ENCODE measurements around the gene ENG.
"Not testable (repeated sequence)": the region's sequence is repeated elsewhere in the genome, so short reads cannot be mapped to it uniquely, and the experiment has no call there.

Gene ENG

DNA sequence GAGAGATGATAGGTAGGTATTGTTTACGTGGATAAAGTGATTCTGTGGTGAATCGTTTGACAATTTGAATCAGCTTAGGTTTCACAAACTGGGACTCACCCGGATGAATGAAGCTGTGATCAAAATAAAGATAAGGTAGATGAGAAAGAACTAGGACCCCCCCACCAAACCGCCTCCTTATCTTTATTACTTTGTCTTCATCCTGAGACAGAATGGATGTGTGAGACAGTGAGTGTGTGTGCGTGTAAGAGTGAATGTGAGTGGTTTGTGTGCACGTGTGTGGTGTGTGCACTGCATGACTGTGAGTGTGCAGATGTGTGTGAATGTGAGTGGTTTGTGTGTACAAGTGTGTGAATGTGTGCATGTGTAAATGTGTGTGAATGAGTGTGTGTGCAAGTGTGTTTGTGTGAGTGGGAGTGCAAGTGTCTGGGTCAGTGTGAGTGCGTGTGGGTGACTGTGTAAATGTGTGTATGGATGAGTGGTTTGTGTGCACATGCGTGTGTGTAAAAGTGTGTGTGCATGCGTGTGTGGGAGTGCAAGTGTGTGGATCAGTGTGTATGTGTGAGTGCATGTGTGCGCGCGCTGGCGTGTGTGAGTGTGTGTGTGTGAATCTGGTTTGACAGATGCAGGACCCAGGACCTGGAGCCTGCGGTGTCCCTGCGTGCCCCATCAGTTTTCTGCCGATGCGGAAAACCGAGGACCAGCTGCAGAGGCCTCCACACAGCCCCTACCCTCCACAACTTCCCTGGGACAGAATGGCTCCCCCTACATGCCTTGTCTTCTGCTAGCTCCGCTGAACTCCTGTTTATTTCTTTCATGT, 11.4 kb upstream of the ENG start:
- DNase-seq (ENCODE audit: low spot score), result no peak

DNA sequence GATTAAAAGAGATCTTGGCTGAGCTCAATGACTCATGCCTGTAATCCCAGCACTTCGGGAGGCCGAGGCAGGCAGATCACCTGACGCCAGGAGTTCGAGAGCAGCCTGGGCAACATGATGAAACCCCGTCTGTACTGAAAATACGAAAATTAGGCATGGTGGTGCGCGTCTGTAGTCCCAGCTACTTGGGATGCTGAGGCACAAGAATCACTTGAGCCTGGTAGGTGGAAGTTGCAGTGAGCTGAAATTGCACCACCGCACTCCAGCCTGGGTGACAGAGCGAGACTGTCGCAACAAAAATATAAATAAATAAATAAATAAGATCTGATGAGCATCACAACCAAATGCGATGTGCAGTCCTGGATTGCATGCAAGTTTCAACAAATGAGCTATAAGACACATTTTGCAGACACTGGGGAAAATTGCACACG, 8.7 kb upstream of the ENG start:
- DNase-seq (ENCODE audit: low spot score), result no peak

DNA sequence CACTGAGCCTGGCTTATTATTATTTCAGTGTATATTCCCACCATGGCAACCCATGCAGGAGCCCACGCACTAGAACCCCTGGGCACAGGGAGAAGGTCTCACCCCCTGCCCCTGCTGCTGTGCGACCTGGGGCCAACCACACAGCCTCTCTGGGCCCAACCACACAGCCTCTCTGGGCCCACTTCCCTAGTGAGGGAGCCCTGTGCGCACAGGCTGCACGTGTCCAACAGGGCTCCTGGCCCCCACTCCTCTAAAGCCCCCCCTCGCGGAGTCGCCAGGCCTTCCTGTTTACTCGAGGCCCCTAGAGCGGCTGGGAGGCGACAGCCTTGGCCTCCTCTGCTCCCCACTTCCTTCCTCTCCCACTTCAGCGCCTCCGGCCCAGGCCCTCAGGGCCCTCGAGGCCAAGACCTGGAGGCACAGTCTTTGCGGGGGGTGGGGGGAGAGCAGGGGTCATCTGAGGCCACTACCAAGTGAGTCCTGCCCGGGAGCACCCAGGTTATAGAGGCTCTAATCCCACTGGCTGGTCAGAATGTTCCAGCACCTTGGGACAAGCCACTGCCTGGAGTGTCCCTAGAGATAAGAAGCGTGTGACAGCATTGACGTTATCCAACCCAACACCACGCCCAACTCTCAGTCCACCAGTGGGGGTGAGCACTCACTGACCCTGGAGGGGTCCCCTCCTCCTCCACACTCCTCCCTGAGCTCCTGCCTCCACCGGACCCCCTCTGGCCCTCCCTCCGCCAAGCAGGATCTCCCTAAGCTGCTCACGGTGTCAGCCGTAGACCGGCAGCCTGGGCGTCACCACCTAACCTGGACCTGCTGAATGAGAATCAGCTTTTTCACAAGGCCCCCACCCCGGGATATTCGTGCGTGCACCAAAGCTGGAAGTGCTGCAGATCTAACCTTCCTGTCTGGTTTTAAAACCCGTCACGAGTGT, 7.9 kb upstream of the ENG start:
- DNase-seq (ENCODE audit: low spot score), result no peak

DNA sequence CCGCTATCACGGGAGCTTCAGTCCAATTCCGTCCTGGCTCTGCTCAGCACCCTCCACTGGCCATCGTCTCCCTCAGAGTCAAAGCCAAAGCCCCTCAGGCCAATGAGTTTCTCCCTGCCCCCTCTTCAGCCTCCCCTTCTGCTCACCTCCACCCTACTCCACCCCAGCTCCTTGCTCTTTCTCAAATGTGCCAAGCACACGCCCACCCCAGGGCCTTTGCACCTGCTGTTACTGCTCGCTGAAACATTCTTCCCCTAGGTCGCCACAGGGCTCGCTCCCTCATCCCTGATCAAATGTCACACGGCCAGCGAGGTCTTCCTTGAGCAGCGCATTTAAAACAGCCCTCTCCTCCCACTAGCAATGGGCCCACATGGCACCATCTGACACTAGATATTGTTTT, 6.3 kb upstream of the ENG start:
- DNase-seq (ENCODE audit: low spot score), result no peak

DNA sequence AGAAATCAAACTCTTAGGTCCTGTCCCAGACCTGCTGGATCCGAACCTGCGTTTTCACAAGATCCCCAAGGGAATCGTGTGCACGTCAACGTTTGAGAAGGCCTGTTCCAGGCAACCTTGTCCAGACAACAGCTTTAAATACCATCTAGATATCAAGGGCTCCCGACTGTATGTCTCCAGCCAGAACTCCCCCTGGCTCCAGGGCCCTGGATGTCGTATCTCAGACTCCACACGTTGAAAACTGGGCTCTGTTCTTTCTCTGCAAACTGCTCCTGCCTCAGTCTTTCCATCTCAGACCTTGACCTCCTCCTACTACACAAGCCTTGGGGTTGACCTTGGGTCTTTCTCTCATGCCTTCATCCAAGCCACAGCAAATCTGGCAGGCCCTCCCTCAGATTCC, 5.8 kb upstream of the ENG start:
- DNase-seq (ENCODE audit: low spot score), result no peak

DNA sequence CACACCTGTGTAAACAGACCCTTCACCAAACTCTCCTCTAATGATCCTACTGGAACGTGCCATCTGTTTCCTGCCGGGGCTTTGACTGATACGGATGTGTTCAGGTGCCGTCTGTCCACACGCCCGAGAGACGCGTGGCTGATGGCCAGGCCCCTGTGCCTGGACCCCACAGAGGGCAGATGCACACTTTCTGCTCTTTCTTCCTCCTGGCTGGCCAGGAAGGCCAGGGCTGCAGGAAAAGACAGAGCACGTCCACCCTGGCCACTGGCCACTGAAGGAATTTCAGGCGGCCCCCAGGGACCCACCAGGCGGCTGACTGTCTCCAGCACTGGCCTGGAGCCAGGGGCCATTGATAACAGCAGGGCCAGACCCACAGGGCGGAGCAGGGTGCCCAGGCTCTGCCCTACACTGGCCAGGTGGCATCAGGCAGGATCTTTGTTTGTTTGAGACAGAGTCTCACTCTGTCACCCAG, 3.6 kb upstream of the ENG start:
- DNase-seq (ENCODE audit: low spot score), result no peak

DNA sequence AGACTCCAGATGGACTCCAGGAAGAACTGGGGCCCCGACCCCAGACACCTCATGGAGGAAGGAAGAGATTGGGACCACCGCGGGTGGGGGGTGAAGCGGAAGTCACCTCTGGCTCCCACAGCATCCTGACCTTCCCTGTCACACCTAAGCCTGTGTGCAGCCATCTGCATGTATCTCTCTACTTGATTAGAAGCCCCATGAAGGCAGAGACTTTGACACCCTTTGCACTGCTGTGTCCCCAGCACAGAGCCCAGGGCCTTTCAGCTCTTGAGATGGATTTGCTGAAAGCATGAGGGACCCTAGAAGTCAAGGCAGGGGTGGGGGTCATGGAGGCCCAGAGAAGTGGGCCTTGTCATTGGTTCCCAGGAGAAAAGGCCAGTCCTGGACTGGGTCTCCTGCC, 2.8 kb upstream of the ENG start:
- no peak for DNase-seq (ENCODE audit: low spot score)

DNA sequence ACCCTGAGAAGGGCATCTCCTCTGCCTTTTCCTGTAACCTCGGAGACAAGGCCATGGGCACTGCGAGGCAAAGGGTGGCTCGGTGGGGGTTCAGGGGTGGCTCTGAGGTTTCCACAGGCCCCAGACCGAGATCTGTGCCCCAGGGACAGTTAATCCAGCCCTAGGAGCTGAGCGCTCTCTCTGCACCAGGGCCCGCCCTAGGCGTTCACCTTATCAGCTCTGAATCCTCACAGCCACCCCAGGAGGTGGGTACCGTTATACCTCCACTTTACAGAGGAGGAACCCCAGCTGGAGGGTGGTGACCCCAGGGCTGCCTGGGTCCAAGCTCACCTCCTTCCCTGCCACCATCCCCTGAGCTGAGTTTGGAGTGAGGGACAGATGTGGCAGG, 2.3 kb upstream of the ENG start:
- DNase-seq (ENCODE audit: low spot score), result no peak

DNA sequence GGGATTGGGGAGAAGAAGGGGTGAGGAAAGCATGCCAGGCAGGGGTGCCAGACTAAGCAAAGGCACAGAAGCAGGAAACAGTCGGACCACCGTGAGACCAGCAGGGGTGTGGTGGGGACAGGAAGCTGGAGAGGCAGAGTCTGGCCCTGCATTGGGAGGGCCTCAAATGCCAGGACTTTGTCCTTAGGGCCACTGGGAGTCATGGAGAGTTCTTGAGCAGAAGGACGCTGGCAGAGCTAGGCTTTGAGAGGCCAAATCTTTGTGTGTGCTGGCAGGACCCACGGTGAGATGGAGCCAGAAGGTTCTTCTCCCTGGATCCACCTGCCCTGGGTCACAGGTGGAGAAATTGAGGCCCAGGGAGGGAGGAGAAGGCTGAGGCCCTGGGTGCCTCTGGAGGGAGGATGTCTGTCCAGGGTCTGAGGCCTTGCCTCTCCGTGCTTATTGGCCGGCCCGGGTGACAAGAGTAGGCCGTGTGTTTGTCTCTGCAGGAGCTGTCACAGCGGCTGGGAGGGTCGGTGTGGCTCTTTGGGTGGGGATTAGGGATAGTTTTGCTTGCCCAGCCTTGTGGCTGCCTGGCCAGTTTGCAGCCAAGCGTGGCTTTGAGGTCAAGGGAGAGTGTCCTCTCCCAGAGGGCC, 1.8 kb upstream of the ENG start:
- no peak for DNase-seq (ENCODE audit: low spot score)

DNA sequence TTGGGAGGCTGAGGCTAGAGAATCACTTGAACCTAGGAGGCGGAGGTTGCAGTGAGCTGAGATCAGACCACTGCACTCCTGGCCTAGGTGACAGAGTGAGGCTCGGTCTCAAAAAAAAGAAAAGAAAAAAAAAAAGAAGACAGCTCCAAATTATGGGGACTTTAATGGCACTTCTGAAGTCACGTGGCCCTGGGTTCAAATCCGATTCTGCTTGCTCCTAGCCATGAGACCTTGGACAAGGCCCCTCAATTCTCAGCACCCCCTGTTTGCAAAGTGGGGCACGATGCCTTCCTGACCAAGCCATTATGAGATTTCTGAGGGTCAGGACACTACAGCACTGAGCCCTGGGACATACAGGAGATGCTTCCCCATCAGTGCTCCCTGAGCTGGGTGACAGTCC, 1.1 kb upstream of the ENG start:
- DNase-seq (ENCODE audit: low spot score), result no peak

DNA sequence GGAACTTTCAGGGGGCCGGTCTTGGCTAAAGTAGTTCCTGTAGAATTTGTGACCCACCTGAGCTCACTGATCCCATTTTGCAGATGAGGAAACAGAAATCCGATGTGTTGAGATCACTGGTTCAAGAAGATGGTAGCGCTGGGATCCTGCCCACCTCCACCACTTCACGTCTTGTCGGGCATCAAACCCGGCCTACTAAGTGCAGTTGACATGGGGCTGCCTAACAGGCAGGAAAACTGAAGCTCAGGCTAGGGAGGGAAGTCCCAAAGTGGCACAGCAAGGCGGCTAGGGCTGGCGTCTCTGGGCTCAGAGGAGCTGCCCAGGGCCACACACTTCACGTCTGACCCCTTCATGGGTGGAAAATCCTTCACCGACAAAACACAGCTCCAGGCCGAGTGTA, 502 bp upstream of the ENG start:
- DNase-seq (ENCODE audit: low spot score), result no peak

DNA sequence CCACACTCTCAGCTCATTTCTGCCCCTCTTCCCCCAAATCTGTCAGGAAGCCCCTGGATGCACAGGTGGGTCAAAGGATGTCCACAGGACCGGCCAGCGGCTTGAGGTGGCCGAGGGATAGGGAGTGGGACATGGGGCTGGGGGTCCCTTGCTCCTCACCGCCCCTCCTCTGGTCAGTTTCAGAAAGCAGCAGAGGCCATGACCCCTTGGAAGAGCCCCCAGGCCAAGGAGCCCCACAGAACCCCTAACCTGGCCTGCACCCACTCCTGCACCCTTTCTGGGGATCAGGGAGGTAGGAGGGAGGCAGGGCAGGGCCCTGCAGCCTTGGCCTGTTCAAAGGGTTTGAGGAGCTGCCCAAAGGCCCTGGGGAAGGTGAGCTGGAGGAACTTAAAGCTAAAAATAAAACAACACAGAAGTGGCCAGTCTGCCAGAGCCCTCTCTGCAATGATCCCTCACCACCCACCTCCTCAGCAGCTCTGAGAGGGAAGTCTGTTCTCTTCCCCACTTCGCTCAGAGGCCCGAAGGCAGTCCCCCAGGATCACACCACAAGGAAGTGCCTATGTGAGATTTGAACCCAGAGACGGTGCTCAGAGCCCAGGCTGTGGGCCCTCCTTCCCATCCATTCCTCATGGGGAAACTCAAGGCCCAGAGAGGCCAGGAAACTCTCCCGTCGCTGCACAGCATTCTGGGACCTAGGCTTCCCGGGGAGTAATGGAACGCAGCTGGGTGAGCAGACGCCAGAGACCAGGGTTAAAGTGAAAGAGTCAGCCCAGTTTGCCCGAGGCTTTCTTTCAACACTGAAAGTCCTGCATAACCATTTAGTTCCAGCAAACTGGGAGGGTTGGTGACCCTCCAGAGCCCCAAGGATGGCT, 910 bp downstream of the ENG start:
- no peak for DNase-seq (ENCODE audit: low spot score)

DNA sequence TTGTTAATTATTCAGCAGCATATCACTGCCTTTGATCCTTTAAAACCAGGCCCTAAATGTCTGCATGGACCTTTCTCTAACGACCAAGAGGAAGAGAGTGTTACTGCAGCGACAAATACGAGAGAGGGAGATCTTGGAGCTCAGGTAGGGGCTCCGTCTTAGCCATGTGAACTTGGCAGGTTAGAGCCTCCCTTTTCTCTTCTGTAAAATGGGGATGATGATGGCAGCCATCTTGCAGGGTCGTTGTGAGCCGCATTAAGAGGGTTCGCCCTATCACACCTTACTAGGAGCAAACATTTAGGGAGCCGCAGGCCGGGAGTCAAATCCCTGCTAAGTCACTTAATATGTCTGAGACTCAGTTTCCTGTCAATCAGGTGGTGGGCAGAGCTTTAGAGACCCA, 1.6 kb downstream of the ENG start:
- DNase-seq (ENCODE audit: low spot score), result no peak

DNA sequence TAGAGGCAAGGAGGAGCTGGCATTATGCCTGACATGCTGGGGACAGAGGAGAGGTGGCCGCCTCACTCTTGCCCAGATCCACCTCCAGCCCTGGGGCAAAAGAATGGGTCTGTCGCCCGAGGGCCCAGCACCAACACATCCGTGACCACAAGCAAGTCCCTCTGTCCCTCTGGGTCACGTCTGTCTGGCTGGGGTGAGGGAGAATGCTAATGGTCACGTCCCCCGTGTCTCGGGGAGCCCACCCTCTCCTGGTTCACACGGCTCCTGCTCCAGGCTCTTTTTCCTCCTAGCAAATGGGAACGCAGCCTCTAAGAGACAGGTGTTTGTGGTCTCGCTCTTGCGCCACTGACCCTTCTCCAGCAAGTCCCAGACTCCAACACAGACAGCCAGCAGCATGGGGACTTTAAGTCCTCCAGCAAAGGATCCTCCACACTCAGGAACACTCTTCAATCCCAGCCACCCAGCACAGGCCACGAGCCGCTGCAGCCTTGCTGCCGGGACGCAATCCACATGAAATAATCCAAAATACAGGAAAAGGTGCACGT, 4.1 kb downstream of the ENG start:
- no peak for DNase-seq (ENCODE audit: low spot score)

DNA sequence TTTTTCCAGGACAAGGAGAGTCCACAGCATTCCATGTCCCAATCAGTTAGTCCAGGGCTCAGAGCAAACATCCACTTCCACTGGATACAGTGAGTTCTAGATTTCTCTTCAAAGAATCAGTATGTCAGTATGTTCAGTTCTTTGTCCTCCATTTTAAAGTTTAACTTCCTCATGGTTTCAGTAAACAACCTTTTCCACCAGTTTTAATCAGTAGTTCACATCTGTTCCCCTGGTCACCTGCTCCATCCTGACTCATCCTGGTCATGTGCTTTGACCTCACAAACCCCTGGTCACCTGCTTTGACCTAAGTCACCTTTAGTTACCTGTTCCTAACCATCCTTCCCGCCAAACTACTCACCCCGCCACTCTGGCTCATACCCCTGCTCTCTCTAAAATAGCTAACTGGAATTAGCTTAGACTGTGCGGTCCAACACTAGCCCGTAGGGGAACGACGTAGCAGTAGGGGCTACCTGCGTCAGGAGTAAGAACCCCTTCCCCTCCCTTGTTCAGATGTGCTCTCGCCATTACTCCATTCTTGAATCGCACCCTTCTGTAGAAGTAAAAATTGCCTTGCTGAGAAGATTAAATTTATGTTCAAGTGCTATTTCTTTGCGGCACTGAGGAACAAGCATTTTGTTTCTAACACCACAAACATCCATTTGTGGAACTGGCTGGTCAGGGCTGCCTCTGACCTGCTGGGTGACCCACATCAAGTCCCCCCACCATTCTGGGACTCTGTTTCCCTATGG, 5.5 kb downstream of the ENG start:
- no peak for DNase-seq (ENCODE audit: low spot score)

DNA sequence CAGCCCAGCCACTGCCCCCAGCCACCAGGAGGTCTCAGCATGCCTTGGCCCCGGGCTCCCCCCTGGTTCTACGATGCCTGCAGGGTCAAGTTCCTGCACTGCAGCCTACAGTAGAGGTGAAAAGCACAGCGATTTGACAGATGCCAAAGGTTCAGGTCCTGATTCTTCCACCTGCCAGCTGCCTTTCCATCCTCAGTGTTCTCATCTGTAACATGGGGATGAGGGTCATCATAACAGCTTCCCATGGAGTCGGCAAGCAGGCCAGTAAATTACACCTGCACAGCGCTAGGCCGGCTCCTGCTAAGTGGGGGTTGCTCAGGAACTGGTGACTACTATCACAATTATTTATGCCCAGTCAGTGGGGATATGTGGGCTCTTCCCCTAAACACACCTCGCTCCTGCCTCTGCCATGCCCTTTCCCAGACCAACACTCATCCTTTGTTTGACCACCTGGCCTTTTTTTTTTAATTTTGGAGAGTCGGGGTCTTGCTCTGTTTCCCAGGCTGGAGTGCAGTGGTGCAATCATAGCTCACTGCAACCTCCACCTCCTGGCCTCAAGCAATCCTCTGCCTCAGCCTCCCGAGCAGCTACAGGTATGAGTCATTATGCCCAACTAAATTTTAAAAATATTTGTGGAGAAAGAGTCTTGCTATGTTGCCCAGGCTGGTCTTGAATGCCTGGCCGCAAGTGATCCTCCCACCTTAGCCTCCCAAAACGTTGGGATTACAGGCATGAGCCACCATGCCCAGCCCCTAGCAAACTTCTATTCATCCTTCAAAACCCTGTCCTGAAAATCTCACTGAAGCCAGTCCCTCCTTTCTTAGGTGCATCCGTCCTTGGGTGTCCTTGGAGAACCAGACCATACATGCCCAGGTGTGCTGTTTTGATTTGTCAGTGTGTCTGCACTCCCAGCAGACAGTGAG, 6.4 kb downstream of the ENG start:
- DNase-seq (ENCODE audit: low spot score), result no peak

DNA sequence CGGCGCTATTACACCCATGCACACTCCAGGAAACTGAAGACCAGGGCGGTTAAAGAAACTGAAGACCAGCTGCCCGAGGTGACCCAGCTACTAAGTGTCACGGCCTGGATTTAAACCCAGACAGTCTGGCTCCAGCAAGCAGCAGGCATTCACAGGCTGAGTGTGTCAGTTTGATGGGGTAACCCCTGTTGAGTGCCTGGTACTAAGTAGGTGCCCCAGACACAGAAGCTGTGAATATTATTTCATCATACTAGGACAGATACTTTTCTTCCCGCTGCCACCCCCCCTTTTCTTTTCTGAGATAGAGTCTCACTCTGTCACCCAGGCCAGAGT, 7.3 kb downstream of the ENG start:
- DNase-seq (ENCODE audit: low spot score), result no peak

DNA sequence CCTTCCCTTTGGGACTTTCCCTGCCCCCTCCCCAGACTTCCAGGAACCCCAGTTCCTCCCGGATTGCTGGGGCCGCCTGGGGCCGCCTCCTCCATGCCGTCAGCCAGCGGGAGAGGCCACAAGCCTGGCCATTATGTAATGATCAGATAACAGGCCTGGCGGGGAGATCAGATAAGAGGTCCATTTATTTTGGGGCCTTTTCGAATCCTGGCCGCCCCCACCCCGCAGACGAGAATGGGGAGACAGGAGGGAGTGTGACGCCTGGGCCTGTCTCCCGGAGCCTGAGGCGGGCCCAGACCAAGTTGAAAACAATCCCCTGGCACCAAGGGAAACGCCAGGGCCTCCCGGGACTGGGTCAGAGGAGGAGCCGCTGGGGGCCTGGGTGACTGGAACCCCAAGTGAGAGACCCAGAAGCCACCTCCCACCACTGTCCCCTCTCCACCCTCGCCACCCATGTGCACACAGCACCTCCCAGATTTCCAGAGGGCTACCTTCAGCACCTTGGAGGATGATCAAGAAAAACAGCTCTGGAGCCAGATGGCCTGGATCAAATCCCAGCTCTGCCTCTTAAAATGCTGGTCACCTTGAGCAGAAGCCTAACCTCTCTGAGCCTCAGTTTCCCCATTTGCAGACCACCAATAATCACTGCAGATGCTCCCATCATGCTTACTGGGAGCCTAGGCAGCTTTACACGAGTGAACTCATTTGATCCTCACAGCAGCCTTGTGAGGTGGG, 7.8 kb downstream of the ENG start:
- DNase-seq (ENCODE audit: low spot score), result no peak

DNA sequence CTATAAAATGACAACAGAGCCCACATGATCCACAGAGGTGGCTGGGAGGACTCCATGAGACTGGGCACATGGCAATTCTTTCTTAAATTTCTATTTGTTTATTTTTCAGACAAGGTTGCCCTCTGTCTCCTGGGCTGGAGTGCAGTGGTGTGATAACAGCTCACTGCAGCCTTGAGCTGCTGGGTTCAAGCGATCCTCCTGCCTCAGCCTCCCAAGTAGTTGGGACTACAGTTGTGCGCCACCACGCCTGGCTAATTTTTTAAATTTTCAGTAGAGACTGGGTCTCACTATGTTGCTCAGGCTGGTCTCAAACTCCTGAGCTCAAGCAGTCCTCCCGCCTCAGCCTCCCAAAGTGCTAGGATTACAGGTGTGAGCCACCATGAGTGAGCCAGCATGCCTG, 8.8 kb downstream of the ENG start:
- DNase-seq (ENCODE audit: low spot score), result not testable (repeated sequence)

Measured in D341Med (cell line).